HG02973 (cell line): ENCODE results near the gene NRTN.

Experiments used
- ATAC-seq: cut with Tn5 transposase; IDR thresholded peaks from one replicate; pipeline ENCODE4 v1.9.1; 2021; ENCODE audit warnings: moderate library complexity; ENCODE audit not compliant: unreplicated experiment

NRTN gene

DNA sequence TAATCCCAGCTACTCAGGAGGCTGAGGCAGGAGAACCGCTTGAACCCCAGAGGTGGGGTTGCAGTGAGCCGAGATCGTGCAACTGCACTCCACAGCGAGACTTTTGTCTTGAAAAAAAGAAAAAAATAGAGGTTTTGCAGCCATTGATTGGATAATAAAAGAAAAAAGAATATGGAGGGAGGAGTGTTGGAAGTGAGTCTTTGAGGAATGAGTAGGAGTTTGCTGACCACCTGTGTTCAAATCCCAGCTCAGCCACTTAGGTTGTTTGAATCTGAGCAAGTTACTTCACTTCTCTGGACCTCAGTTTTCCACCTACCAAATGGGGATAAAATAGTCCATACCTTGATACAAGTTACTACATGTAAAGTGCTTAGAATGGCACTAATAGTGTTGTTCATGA lies 6.2 kb downstream of the NRTN start:
- no peak for ATAC-seq

GRCh38 chr19:5814123-5814851 lies 9.4 kb downstream of the NRTN start:
- no peak for ATAC-seq

GRCh38 chr19:5814852-5815246 lies 10.0 kb downstream of the NRTN start:
- no peak for ATAC-seq

GRCh38 chr19:5817218-5817617 lies 12.4 kb downstream of the NRTN start:
- ATAC-seq: no peak

- ATAC-seq: no peak
Observed at GRCh38 chr19:5818594-5818993, 13.7 kb downstream of the NRTN start.

DNA sequence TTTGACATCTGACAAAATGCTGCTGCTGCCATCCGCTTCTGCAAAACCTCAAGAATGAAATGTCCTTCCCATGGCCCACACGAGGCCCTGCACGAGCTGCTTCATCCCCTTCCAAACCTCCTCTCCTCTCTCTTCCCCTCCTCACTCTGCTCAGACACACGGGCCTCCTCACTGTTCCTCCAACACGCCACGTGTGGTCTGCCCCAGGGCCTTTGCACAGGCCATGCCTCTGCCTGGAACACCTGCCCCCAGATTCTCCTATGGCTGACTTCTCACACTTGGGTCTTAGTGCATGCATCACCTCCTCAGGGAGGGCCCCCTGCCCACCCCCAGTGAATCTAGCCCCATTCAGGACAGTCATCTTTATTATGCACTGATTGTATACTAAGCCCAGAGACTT lies 15.9 kb downstream of the NRTN start:
- ATAC-seq: no peak

DNA sequence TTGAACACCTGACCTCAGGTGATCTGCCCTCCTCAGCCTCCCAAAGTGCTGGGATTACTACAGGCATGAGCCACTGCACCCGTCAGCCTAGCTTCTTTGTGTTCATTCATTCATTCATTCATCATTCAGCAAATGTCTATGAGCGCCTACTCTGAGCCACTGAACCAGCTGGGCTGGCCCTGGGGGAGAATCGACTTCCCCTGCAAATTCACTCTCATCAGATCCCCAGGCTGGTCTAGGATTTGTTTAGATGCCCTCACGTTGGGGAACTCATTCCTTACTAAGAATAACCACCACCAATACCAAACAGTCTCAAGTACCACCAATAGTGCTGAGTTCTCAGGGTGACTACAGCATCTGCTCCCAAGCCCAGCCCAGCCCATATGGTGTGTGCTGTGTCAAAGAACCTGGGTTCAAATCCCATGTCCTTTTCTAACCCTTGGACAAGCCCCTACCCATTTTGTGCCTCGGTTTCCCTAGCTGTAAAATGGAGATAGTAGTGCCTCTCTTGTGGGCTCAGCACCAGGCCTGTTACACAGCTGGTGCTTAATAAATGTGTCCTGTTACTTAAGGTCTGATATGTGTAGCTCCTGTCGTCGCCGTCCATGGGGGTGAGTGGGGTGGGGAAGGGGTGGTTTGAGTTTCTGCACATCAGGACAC lies 16.8 kb downstream of the NRTN start:
- ATAC-seq: no peak

GRCh38 chr19:5822181-5822844 lies 17.4 kb downstream of the NRTN start:
- ATAC-seq: no peak

GRCh38 chr19:5823579-5824281 lies 18.9 kb downstream of the NRTN start:
- no peak for ATAC-seq

- ATAC-seq: no peak
Observed at GRCh38 chr19:5824751-5825150, 19.9 kb downstream of the NRTN start.

GRCh38 chr19:5825178-5825577 lies 20.3 kb downstream of the NRTN start:
- no peak for ATAC-seq

GRCh38 chr19:5826531-5827341 lies 21.9 kb downstream of the NRTN start:
- no peak for ATAC-seq

DNA sequence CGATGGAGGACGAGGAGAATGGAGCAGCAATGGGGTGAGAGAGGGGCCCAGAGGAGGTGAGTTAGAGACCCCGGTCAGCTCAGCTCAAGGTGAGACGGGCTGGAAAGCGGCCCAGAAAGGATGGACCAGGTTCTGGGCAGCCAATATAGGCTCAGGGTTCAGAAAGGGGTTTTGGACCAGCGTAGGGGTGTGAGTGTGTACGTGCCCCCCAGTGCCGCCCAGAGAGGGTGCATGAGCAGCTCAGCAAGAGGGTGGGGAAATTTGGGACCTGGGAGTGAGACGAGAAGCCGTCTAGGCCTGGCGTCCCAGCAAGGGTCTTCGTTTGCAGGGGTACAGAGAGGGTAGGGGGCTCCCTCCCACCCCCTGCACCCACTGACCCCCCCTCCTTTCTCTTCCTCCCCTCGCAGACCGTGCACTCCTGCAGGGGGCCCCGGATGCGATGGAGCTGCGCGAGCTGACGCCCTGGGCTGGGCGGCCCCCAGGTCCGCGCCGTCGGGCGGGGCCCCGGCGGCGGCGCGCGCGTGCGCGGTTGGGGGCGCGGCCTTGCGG lies 22.5 kb downstream of the NRTN start:
- no peak for ATAC-seq

GRCh38 chr19:5827891-5828660 lies 23.2 kb downstream of the NRTN start:
- peak; percentile 46 for ATAC-seq

- no peak for ATAC-seq
Observed at GRCh38 chr19:5828661-5829566, 24.0 kb downstream of the NRTN start.

DNA sequence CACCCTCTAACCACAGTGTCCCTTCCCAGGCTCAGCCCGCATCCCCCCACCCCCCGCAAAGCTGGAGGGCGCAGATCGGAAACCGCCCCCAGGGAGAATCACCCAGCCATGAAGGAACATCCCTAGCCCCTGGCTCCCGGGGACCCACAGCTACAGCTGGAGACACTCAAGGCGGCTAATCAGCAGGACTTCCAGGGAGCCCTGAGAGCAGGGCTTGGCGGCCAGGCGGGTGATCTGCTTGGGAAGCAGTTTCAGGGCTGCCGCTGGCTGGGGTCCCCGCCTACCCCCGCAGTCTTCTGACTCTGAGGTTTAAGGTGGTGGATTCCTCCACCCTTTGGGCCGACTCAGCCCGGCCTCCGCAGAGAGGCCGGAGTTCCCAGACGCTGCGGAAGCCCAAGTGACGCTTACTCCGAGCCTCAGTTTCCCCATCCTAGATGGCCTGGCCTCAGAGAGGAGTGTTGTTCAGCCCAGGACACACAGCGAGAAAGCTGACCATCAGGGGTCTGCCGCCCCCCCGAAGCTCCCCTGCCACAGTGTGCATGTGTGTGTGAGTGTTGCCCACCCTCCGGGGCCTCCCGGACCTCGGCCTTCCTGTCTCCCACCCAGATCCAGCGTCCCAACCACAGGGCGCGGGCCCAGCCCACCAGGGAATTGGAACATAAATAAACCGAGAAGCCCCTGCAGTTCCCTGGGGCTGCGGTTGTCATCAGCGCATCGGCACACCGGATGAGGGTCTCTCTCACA lies 24.9 kb downstream of the NRTN start:
- ATAC-seq: no peak

DNA sequence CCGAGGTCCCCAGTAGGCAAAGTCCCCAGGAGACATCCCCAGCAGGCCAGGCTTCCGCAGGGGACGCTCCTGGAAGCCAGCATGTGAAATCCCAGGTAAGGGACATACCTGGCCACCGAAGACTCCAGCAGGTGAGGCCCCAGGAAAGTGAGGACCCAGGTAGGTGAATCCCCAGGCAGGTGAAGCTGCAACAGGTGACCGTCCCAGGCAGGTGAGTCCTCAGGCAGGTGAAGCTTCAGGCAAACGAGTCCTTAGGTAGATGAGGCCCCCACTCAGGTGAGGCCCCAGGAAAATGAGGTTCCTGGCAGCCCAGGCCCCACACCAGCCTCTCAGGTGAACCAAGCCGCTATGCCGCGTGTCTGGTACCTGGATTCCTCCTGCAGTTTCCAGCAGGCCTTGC lies 26.3 kb downstream of the NRTN start:
- no peak for ATAC-seq

DNA sequence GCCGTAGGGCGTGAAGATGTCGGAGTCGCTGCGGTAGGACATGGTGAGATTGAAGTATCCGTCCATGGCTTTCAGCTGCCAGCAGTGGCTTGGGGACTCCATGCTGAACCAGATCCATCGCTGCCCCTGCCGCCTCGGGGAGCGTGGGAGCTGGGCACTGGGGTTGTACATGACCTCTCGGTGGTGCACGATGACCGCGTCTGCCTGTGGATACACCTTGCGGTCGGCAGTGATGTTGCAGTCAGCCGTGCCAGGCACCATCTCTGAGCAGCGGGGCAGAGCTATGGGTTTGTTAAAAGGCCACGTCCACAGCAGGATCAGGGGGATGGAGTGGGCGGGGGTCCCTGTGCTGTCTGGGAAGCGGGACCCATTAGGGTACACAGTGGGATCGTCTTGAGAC lies 27.2 kb downstream of the NRTN start:
- no peak for ATAC-seq
